SU-DHL-6 (cell line): Measurements from ENCODE around the gene GANC.

Experiments
- H2AFZ ChIP-seq: fragments of 200-600 bp; sonication (generic); 2 replicates; pipeline ENCODE4 v1.6.1; 2014; ENCODE audit warnings: low read depth, mild to moderate bottlenecking, moderate library complexity, mixed read lengths, antibody characterized with exemption, low read length; ENCODE audit not compliant: severe bottlenecking
- H3F3A ChIP-seq: fragments of 200-600 bp; shearing (Covaris generic); 2 replicates; pipeline ENCODE4 v1.6.0; 2016; ENCODE audit warnings: antibody characterized with exemption, mild to moderate bottlenecking; ENCODE audit not compliant: insufficient read depth
- H3K27ac ChIP-seq: fragments of 200-600 bp; sonication (generic); 2 replicates; pipeline ENCODE4 v1.5.1; 2016; ENCODE audit warnings: low read depth, mild to moderate bottlenecking, low read length, moderate library complexity, mixed read lengths
- H3K27me3 ChIP-seq: fragments of 200-600 bp; sonication (generic), shearing (Covaris generic); 2 replicates; pipeline ENCODE4 v1.6.0; 2014; ENCODE audit warnings: mild to moderate bottlenecking, low read length
- H3K36me3 ChIP-seq: fragments of 200-600 bp; sonication (generic); 2 replicates; pipeline ENCODE4 v1.6.1; 2014; ENCODE audit warnings: mild to moderate bottlenecking, low read length, mixed read lengths
- H3K4me2 ChIP-seq: fragments of 300-600, 200-600 bp; shearing (Covaris generic), sonication (generic); 2 replicates; pipeline ENCODE4 v1.6.0; 2014; ENCODE audit warnings: low read length, low read depth, mild to moderate bottlenecking; ENCODE audit not compliant: poor library complexity, severe bottlenecking
- H3K4me3 ChIP-seq: fragments of 200-600 bp; sonication (generic); 2 replicates; pipeline ENCODE4 v1.5.1; 2014; ENCODE audit warnings: antibody characterized with exemption, low read length, mild to moderate bottlenecking, mixed read lengths; ENCODE audit not compliant: insufficient read depth, poor library complexity, severe bottlenecking
- H3K79me2 ChIP-seq: fragments of 200-600 bp; sonication (generic); 2 replicates; pipeline ENCODE4 v1.6.1; 2014; ENCODE audit warnings: mild to moderate bottlenecking, low read length, moderate library complexity; ENCODE audit not compliant: insufficient read depth
- H3K9ac ChIP-seq: fragments of 200-600 bp; sonication (generic); 2 replicates; pipeline ENCODE4 v1.7.0; 2014; ENCODE audit warnings: mild to moderate bottlenecking, low read length
- H3K9me2 ChIP-seq: fragments of 200-600 bp; sonication (generic); replicated peaks from 2 replicates; pipeline ENCODE4 v1.6.1; 2014; ENCODE audit warnings: low read length; ENCODE audit not compliant: insufficient read depth
- H3K9me3 ChIP-seq: fragments of 200-600 bp; sonication (generic); 2 replicates; pipeline ENCODE4 v1.6.1; 2014; ENCODE audit warnings: low read length, mixed read lengths; ENCODE audit not compliant: insufficient read depth
- H4K20me1 ChIP-seq: fragments of 200-600 bp; sonication (generic); 2 replicates; pipeline ENCODE4 v1.6.1; 2014; ENCODE audit warnings: low read depth, mild to moderate bottlenecking, antibody characterized with exemption, low read length, moderate library complexity, mixed read lengths
- CTCF ChIP-seq: fragments of 200-600 bp; sonication (generic); IDR thresholded peaks from one replicate; pipeline ENCODE4 v1.5.1; 2017; ENCODE audit warnings: antibody characterized with exemption, mild to moderate bottlenecking, low read length, moderate library complexity; ENCODE audit not compliant: insufficient read depth, poor library complexity, severe bottlenecking
- EZH2phosphoT487 ChIP-seq: fragments of 200-600 bp; sonication (generic), shearing (Covaris generic); conservative IDR thresholded peaks from 2 replicates; pipeline ENCODE4 v1.6.1; 2018; ENCODE audit warnings: mild to moderate bottlenecking, antibody characterized with exemption, low read length, moderate library complexity, mixed read lengths

GANC gene

GRCh38 chr15:42353061-42353460 lies 80.1 kb downstream of the GANC start:
- H3K4me2 ChIP-seq, result no peak overlapping the region
- H4K20me1 ChIP-seq, result no peaks in the 10 kb centered on the region
- no peaks in the 10 kb centered on the region for H3K9me3 ChIP-seq
- no peaks in the 10 kb centered on the region for H3K9me2 ChIP-seq
- no peaks in the 10 kb centered on the region for H3K27me3 ChIP-seq
- no peaks in the 10 kb centered on the region for H3K36me3 ChIP-seq
- no peak overlapping the region for H3K9ac ChIP-seq
- no peak overlapping the region for H3K27ac ChIP-seq
- no peak overlapping the region for H2AFZ ChIP-seq
- H3K79me2 ChIP-seq, result no peaks in the 10 kb centered on the region
- no peak overlapping the region for H3K4me3 ChIP-seq
- no peak for TF ChIP-seq CTCF
- TF ChIP-seq EZH2phosphoT487, result no peak
- H3F3A ChIP-seq, result no peaks in the 10 kb centered on the region

- Histone ChIP-seq H3K9ac (no peak overlapping the region), H3K27ac (no peak overlapping the region), H2AFZ (no peak overlapping the region), H3K36me3 (no peaks in the 10 kb centered on the region), H3F3A (no peaks in the 10 kb centered on the region), H3K27me3 (no peaks in the 10 kb centered on the region), H3K9me2 (no peaks in the 10 kb centered on the region), H3K4me2 (no peak overlapping the region), H4K20me1 (no peaks in the 10 kb centered on the region), H3K4me3 (no peak overlapping the region), H3K79me2 (no peaks in the 10 kb centered on the region), H3K9me3 (no peaks in the 10 kb centered on the region)
- TF ChIP-seq EZH2phosphoT487, result no peak
- TF ChIP-seq CTCF, result no peak
Observed at GRCh38 chr15:42354824-42355223, 81.8 kb downstream of the GANC start.

GRCh38 chr15:42355291-42355690 lies 82.3 kb downstream of the GANC start:
- Histone ChIP-seq H3K9ac (no peak overlapping the region), H3F3A (no peaks in the 10 kb centered on the region), H3K9me3 (no peaks in the 10 kb centered on the region), H3K4me3 (no peak overlapping the region), H3K27me3 (no peaks in the 10 kb centered on the region), H3K4me2 (no peak overlapping the region), H3K79me2 (no peaks in the 10 kb centered on the region), H2AFZ (no peak overlapping the region), H3K36me3 (no peaks in the 10 kb centered on the region), H4K20me1 (no peaks in the 10 kb centered on the region), H3K27ac (no peak overlapping the region), H3K9me2 (no peaks in the 10 kb centered on the region)
- TF ChIP-seq CTCF (no peak), EZH2phosphoT487 (no peak)
